CD4-positive, CD25-positive, alpha-beta regulatory T cell (primary cell): ENCODE results near the gene S100A8. TPM values are rescaled to one million over a fixed set of nuclear protein-coding genes. Genes with fewer than 3 reads are reported as not detected.

Experiments used
- ATAC-seq, 2 donors: fragments of 150-1000 bp; cut with Tn5 transposase; one replicate each; pipeline ENCODE4 v1.10.0; 2021; ENCODE audit warnings: low read depth in 2 of 2, moderate number of reproducible peaks in 2 of 2, moderate library complexity in 1 of 2
- DNase-seq, 3 donors: peaks; one replicate each; pipeline versions ENCODE4 v3.0.0 to v3.0.0-alpha.2; 2012 to 2022; ENCODE audit warnings: mixed read lengths in 1 of 3
- H3K27ac ChIP-seq: one replicate; pipeline ENCODE4 v1.7.0; 2013; ENCODE audit warnings: mild to moderate bottlenecking, low read length; ENCODE audit not compliant: insufficient read depth, poor library complexity, severe bottlenecking
- H3K27me3 ChIP-seq: one replicate; pipeline ENCODE4 v1.7.0; 2013; ENCODE audit warnings: low read length; ENCODE audit not compliant: control insufficient read depth, insufficient read depth
- H3K36me3 ChIP-seq: one replicate; pipeline ENCODE4 v1.7.0; 2013; ENCODE audit warnings: mild to moderate bottlenecking, low read length, moderate library complexity; ENCODE audit not compliant: control insufficient read depth, insufficient read depth
- H3K4me1 ChIP-seq: 2 replicates; pipeline ENCODE4 v1.7.0; 2013; ENCODE audit warnings: mild to moderate bottlenecking, low read length; ENCODE audit not compliant: insufficient read depth, control insufficient read depth, poor library complexity, severe bottlenecking
- H3K4me3 ChIP-seq: one replicate; pipeline ENCODE4 v1.7.0; 2013; ENCODE audit warnings: low read depth, mild to moderate bottlenecking, low read length, moderate library complexity
- H3K9me3 ChIP-seq, 2 experiments: 1 replicate in 1 of 2; 2 replicates in 1 of 2; pipeline ENCODE4 v1.7.0; 2013; ENCODE audit warnings: low read length in 2 of 2, mild to moderate bottlenecking in 1 of 2, moderate library complexity in 1 of 2; ENCODE audit not compliant: control insufficient read depth in 2 of 2
- H3K27ac Mint-ChIP-seq, 3 donors: one replicate each; pipeline ENCODE4 v1.8.0; 2020 to 2022; ENCODE audit warnings: mild to moderate bottlenecking in 3 of 3, mixed read lengths in 3 of 3, moderate library complexity in 2 of 3
- H3K27me3 Mint-ChIP-seq: one replicate; pipeline ENCODE4 v1.8.0; 2022; ENCODE audit warnings: mild to moderate bottlenecking, mixed read lengths
- H3K36me3 Mint-ChIP-seq: one replicate; pipeline ENCODE4 v1.8.0; 2020; ENCODE audit warnings: mixed read lengths
- H3K4me1 Mint-ChIP-seq, 4 donors: one replicate each; pipeline ENCODE4 v1.8.0; 2020 to 2022; ENCODE audit warnings: mixed read lengths in 4 of 4, mild to moderate bottlenecking in 1 of 4
- H3K4me3 Mint-ChIP-seq, 4 donors: one replicate each; pipeline ENCODE4 v1.8.0; 2020 to 2022; ENCODE audit warnings: mild to moderate bottlenecking in 4 of 4, mixed read lengths in 4 of 4, moderate library complexity in 3 of 4
- H3K9me3 Mint-ChIP-seq, 7 donors: one replicate each; pipeline ENCODE4 v1.8.0; 2020 to 2022; ENCODE audit warnings: mixed read lengths in 7 of 7, mild to moderate bottlenecking in 3 of 7, moderate library complexity in 2 of 7
- polyA plus RNA-seq, 4 donors: library from polyadenylated mRNA; unstranded; fragments of 300-500 nt; fragmentation: Illumina TruSeq; gene quantifications; one replicate each; pipeline ENCODE4 v1.2.3, GENCODE V29; 2021
- total RNA-seq: library from RNA; stranded (reverse); gene quantifications from one replicate; pipeline ENCODE4 v1.2.3, GENCODE V29; 2022

The S100A8 gene
- total and polyA plus RNA-seq, 5 donors from 2014 or later: 2.7 to 32.7 (median 7.8) TPM; not detected in 2

GRCh38 chr1:153387785-153388184 lies 3.1 kb downstream of the S100A8 start:
- Mint-ChIP-seq H3K27ac (no peak overlapping the region), H3K4me3 (no peak overlapping the region), H3K4me1 (peaks cover 0 to 1% (median 0%) of the 10 kb centered on the region in 4 donors), H3K9me3 (peaks cover 0 to 3% (median 0%) of the 10 kb centered on the region in 7 donors), H3K27me3 (peaks cover 43% of the 10 kb centered on the region), H3K36me3 (no peaks in the 10 kb centered on the region)
- Histone ChIP-seq H3K27me3 (peaks cover 5% of the 10 kb centered on the region), H3K36me3 (no peaks in the 10 kb centered on the region), H3K27ac (no peak overlapping the region), H3K9me3 (no peaks in the 10 kb centered on the region), H3K4me3 (no peak overlapping the region), H3K4me1 (no peaks in the 10 kb centered on the region)
- DNase-seq (no peak), ATAC-seq (no peak)

GRCh38 chr1:153387001-153387400 lies 3.9 kb downstream of the S100A8 start:
- DNase-seq: no peak
- H3K36me3 Mint-ChIP-seq: no peaks in the 10 kb centered on the region
- Histone ChIP-seq H3K36me3 (no peaks in the 10 kb centered on the region), H3K4me1 (no peaks in the 10 kb centered on the region), H3K27ac (no peak overlapping the region), H3K4me3 (no peak overlapping the region), H3K27me3 (peaks cover 5% of the 10 kb centered on the region), H3K9me3 (no peaks in the 10 kb centered on the region)
- peaks cover 0 to 1% (median 0%) of the 10 kb centered on the region in 4 donors for H3K4me1 Mint-ChIP-seq
- H3K27me3 Mint-ChIP-seq: peaks cover 45% of the 10 kb centered on the region
- no peak overlapping the region for H3K27ac Mint-ChIP-seq
- no peak overlapping the region for H3K4me3 Mint-ChIP-seq
- no peak for ATAC-seq
- peaks cover 0 to 4% (median 1%) of the 10 kb centered on the region in 7 donors for H3K9me3 Mint-ChIP-seq

DNA sequence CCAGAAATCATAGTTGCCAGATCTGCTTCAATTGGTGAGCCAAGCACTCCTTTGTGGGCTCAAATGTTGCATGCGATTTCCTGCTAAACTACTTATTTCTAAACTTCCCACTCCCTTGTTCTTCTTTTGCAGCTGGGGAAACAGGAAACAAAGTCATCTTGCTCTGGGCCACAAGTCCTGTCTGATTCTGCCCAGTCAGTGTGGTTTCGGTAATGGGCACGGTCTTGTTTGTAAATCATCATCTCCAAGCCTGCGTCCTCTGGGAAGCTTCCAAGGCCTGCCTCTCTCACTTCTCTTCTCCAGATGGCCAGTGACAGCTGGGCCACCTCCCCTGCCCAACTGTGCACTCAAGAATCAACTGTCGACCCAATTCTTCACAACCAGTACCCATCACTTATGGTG lies 4.4 kb downstream of the S100A8 start:
- Histone ChIP-seq H3K36me3 (no peaks in the 10 kb centered on the region), H3K27me3 (peaks cover 5% of the 10 kb centered on the region), H3K4me1 (no peaks in the 10 kb centered on the region), H3K27ac (no peak overlapping the region), H3K9me3 (peaks cover 0 to 1% of the 10 kb centered on the region in 2 experiments), H3K4me3 (no peak overlapping the region)
- no peak for DNase-seq
- Mint-ChIP-seq H3K36me3 (no peaks in the 10 kb centered on the region), H3K4me3 (no peak overlapping the region), H3K27me3 (peaks cover 43% of the 10 kb centered on the region), H3K27ac (no peak overlapping the region), H3K4me1 (peaks cover 0 to 1% (median 0%) of the 10 kb centered on the region in 4 donors), H3K9me3 (peaks cover 0 to 9% (median 3%) of the 10 kb centered on the region in 7 donors)
- ATAC-seq: no peak

GRCh38 chr1:153384958-153385580 lies 5.8 kb downstream of the S100A8 start:
- Histone ChIP-seq H3K9me3 (peaks cover 0 to 2% of the 10 kb centered on the region in 2 experiments), H3K4me1 (no peaks in the 10 kb centered on the region), H3K4me3 (no peak overlapping the region), H3K27me3 (peaks cover 5% of the 10 kb centered on the region), H3K36me3 (no peaks in the 10 kb centered on the region), H3K27ac (no peak overlapping the region)
- DNase-seq: no peak
- Mint-ChIP-seq H3K36me3 (no peaks in the 10 kb centered on the region), H3K4me1 (peaks cover 0 to 1% (median 0%) of the 10 kb centered on the region in 4 donors), H3K9me3 (peaks cover 0 to 14% (median 5%) of the 10 kb centered on the region in 7 donors), H3K27me3 (peaks cover 51% of the 10 kb centered on the region), H3K4me3 (no peak overlapping the region), H3K27ac (no peak overlapping the region)
- no peak for ATAC-seq

DNA sequence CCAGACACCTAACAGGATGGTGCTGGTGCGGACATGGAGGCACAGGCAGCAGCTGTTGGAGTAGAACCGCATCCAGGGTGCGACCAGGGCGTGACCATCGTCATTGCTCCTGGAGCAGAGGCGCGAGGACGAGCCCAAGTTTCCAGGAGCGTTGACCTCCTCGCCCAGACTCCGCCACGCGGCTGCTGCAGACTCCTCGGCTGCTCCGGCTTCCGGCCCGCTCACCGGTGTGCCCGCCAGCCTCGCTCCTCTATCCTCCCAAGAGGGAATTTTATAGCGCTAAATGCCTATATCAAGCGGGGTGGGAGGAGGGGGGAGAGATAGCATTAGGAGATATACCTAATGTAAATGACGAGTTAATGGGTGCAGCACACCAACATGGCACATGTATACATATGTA lies 10.2 kb downstream of the S100A8 start:
- Mint-ChIP-seq H3K4me3 (no peak overlapping the region), H3K9me3 (peaks cover 0 to 14% (median 6%) of the 10 kb centered on the region in 7 donors), H3K27ac (no peak overlapping the region), H3K27me3 (peaks cover 60% of the 10 kb centered on the region), H3K4me1 (no peaks in the 10 kb centered on the region), H3K36me3 (no peaks in the 10 kb centered on the region)
- DNase-seq (no peak), ATAC-seq (no peak)
- H3K9me3 ChIP-seq: peaks cover 0 to 2% of the 10 kb centered on the region in 2 experiments
- H3K4me3 ChIP-seq: no peak overlapping the region
- peaks cover 7% of the 10 kb centered on the region for H3K27me3 ChIP-seq
- no peak overlapping the region for H3K27ac ChIP-seq
- no peaks in the 10 kb centered on the region for H3K4me1 ChIP-seq
- no peaks in the 10 kb centered on the region for H3K36me3 ChIP-seq

GRCh38 chr1:153379591-153379990 lies 11.3 kb downstream of the S100A8 start:
- peaks cover 0 to 14% (median 6%) of the 10 kb centered on the region in 7 donors for H3K9me3 Mint-ChIP-seq
- no peaks in the 10 kb centered on the region for H3K36me3 Mint-ChIP-seq
- H3K36me3 ChIP-seq: no peaks in the 10 kb centered on the region
- peaks cover 50% of the 10 kb centered on the region for H3K27me3 Mint-ChIP-seq
- H3K4me1 ChIP-seq: no peaks in the 10 kb centered on the region
- no peak overlapping the region for H3K27ac Mint-ChIP-seq
- H3K9me3 ChIP-seq: peaks cover 0 to 2% of the 10 kb centered on the region in 2 experiments
- no peak overlapping the region for H3K4me3 Mint-ChIP-seq
- H3K4me1 Mint-ChIP-seq: no peaks in the 10 kb centered on the region
- H3K4me3 ChIP-seq: no peak overlapping the region
- DNase-seq (no peak), ATAC-seq (no peak)
- peaks cover 7% of the 10 kb centered on the region for H3K27me3 ChIP-seq
- H3K27ac ChIP-seq: no peak overlapping the region

DNA sequence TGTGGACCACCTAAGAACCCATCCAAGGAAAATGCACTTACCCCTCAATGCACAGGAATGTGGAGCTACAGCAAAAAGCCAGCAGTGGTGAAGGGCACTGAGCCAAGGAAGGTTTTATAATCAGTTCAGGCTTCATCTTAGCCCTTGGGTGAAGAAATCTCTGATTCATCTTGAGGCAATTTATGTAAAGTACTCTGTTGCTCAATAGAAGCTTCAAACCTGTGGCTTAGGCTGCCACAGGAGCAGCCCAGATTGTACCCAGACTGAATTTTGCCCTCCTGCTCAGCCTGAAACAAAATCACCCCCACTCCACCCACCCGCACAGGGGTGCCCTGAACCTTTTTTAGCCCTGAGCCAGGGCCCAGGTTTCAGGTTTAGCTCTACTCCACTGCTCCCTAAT lies 15.4 kb downstream of the S100A8 start, which contains the start of gene S100A12:
S100A12 (minus strand) TSS at position 111 of the 400 bp plus-strand sequence. CDS start 1,029 bp downstream, outside the sequence.
- no peak for DNase-seq
- H3K27me3 Mint-ChIP-seq: peaks cover 37% of the 10 kb centered on the region

DNA sequence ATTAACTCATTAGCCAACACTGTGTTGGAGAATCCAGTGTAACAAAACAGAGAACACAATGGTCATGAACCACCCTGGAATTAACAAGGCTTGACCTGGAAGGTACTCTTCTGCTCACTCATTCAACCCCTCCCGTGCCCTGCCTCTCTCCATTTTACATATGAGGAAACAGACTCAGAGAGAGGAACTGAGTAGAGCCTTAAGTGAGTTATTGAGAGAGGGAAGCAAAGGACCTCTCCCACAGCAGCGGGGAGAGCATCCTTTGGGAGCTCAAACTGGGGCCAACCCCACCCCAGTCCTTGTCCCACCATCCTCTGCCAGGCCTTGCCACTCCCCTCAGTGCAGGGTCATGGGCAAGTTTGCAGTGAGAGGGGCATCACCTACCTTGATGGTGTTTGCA lies 16.8 kb downstream of the S100A8 start:
- H3K36me3 Mint-ChIP-seq: no peaks in the 10 kb centered on the region
- Histone ChIP-seq H3K27ac (no peak overlapping the region), H3K9me3 (no peaks in the 10 kb centered on the region), H3K4me1 (no peaks in the 10 kb centered on the region), H3K36me3 (no peaks in the 10 kb centered on the region), H3K4me3 (no peak overlapping the region), H3K27me3 (peaks cover 13% of the 10 kb centered on the region)
- no peak overlapping the region for H3K27ac Mint-ChIP-seq
- ATAC-seq (no peak), DNase-seq (no peak)
- no peak overlapping the region for H3K4me3 Mint-ChIP-seq
- H3K4me1 Mint-ChIP-seq: no peaks in the 10 kb centered on the region
- peaks cover 0 to 6% (median 0%) of the 10 kb centered on the region in 7 donors for H3K9me3 Mint-ChIP-seq
- H3K27me3 Mint-ChIP-seq: peaks cover 33% of the 10 kb centered on the region

More for the DNA sequence above, 15.4 kb downstream of the S100A8 start, which contains the start of gene S100A12:
- Histone ChIP-seq H3K4me1 (no peaks in the 10 kb centered on the region), H3K4me3 (no peak within 1 kb of the TSS), H3K27ac (no peak within 1 kb of the TSS), H3K36me3 (no peaks in the 10 kb centered on the region), H3K27me3 (peaks cover 10% of the 10 kb centered on the region), H3K9me3 (no peaks in the 10 kb centered on the region)
- Mint-ChIP-seq H3K36me3 (no peaks in the 10 kb centered on the region), H3K27ac (no peak within 1 kb of the TSS), H3K4me3 (no peak within 1 kb of the TSS), H3K9me3 (peaks cover 0 to 6% (median 0%) of the 10 kb centered on the region in 7 donors), H3K4me1 (no peaks in the 10 kb centered on the region)
- no peak for ATAC-seq
